ENCODE results near the gene WDR64. TPM values are rescaled to one million over a fixed set of nuclear protein-coding genes. Genes with fewer than 3 reads are reported as not detected.

The WDR64 gene
- total RNA-seq, 1 donor from 2014 or later = 0.07 TPM

DNA sequence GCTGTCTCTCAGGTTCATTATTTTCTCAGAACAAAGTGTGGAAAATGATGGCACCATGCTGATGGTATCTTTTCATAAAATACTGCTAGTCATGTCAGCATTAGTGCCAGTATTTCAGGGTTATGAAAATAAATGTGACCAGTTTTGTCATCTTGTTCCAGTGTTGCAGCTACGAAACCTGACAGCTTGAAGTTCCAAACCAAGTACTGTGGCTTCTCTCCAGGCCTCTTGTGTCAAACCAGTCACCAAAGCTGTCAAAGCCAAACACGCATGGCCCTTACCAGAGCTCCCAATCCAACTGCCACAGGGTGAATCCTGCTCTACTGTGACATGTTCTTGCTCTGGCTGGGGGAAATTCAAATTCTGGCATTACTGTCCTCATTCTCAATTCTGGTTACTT lies 175.2 kb downstream of the WDR64 start:
- TF ChIP-seq, protein P1, sequence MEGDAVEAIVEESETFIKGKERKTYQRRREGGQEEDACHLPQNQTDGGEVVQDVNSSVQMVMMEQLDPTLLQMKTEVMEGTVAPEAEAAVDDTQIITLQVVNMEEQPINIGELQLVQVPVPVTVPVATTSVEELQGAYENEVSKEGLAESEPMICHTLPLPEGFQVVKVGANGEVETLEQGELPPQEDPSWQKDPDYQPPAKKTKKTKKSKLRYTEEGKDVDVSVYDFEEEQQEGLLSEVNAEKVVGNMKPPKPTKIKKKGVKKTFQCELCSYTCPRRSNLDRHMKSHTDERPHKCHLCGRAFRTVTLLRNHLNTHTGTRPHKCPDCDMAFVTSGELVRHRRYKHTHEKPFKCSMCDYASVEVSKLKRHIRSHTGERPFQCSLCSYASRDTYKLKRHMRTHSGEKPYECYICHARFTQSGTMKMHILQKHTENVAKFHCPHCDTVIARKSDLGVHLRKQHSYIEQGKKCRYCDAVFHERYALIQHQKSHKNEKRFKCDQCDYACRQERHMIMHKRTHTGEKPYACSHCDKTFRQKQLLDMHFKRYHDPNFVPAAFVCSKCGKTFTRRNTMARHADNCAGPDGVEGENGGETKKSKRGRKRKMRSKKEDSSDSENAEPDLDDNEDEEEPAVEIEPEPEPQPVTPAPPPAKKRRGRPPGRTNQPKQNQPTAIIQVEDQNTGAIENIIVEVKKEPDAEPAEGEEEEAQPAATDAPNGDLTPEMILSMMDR (IDR thresholded peaks at IDR 0.05; ENCODE audit: unreplicated experiment) = no peak
- H3K36me3 Mint-ChIP-seq (ENCODE audit: insufficient read depth) = no peaks in the 10 kb centered on the region

DNA sequence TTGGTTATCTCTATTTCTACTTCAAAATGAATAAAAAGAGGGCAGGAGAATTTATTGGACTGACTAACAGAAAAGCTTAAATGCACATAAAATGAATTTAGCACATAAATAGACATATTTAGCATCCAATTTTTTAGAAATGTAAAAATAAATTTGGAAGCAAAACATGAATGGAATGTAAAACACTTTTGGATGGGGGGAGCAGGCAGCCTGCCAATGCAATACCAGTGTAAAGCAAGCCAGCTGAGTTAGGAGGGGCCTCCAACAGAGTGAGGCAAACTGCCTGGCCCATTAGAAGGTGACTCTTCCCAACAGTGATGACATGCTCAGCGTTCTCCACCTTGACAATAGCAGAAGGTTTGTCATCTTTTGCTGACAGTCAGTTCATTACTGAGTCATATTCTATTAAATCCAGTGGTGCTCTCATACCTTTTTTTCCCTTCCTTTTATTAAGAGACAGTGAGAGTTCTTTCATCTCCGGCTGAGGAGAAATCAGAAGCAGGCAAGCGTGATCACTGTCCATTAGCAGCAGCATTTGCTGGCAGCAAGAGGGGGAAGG lies 176.5 kb downstream of the WDR64 start:
- Mint-ChIP-seq H3K27ac (no peak overlapping the region), H3K4me3 (ENCODE audit: low read depth) (no peak overlapping the region), H3K36me3 (ENCODE audit: insufficient read depth) (no peaks in the 10 kb centered on the region), H3K9me3 (ENCODE audit: low read depth) (no peaks in the 10 kb centered on the region), H3K27me3 (peaks cover 21% of the 10 kb centered on the region), H3K4me1 (ENCODE audit: low read depth) (peaks cover 5% of the 10 kb centered on the region)
- TF ChIP-seq, protein P1 (IDR thresholded peaks at IDR 0.05; ENCODE audit: unreplicated experiment) = no peak
- no peak for DNase-seq (ENCODE audit: low spot score, unreplicated experiment)

More for the DNA sequence above, 175.2 kb downstream of the WDR64 start:
- no peak overlapping the region for H3K27ac Mint-ChIP-seq
- H3K27me3 Mint-ChIP-seq = peaks cover 15% of the 10 kb centered on the region
- no peak overlapping the region for H3K4me3 Mint-ChIP-seq (ENCODE audit: low read depth)
- no peak for DNase-seq (ENCODE audit: low spot score, unreplicated experiment)
- peaks cover 5% of the 10 kb centered on the region for H3K4me1 Mint-ChIP-seq (ENCODE audit: low read depth)
- no peaks in the 10 kb centered on the region for H3K9me3 Mint-ChIP-seq (ENCODE audit: low read depth)

DNA sequence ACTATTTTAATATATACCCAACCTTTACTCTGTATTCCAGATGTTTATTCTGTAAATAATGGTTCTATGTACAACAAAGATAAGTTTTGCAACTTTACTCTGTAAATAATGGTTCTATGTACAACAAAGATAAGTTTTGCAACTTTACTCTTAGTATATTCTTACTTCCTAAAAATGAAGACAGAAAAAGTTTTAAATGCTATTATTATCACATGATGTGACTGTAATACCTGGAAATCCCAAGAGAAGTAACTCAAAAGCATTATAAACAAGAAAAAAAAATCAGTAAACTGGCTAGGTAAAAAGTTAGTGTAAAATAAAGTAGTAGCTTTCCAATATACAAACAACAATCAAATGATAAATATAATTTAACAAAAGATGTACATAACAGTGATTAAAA lies 177.4 kb downstream of the WDR64 start:
- TF ChIP-seq, protein P1 (IDR thresholded peaks at IDR 0.05; ENCODE audit: unreplicated experiment) = no peak
- no peak overlapping the region for H3K4me3 Mint-ChIP-seq (ENCODE audit: low read depth)

DNA sequence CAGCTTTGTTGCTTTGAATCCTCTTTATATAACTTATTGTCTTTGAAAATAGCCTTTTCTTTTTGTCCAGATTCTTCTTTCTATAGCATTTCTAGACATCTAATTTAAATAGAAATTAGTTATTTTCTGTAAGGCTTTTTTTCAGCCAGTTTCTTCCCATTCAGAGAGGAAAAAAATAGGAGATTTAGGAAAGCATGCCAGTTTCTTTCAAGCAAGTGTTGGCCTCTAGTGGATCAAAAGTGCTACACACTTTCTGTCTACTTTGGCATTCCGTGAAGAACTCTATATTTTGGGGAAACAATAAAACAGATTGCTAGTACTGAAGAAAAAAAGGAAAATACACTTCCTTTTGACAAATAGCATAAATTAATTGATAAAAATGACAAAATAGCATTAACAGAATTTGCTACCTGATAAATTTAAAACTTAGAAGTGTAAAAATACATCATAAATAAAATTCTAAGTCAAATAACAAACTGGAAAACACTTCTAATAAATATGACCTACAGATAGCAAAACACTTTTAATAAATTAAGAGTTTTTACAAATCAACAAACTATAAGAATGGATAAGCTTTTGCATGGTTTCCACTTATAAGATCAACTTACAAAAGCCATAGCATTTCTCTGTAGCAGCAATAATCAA lies 182.8 kb downstream of the WDR64 start:
- Mint-ChIP-seq H3K27ac (no peak overlapping the region), H3K27me3 (peaks cover 17% of the 10 kb centered on the region), H3K36me3 (ENCODE audit: insufficient read depth) (no peaks in the 10 kb centered on the region), H3K9me3 (ENCODE audit: low read depth) (no peaks in the 10 kb centered on the region), H3K4me3 (ENCODE audit: low read depth) (no peak overlapping the region), H3K4me1 (ENCODE audit: low read depth) (no peaks in the 10 kb centered on the region)
- DNase-seq (ENCODE audit: low spot score, unreplicated experiment) = no peak
- TF ChIP-seq, protein P1 (IDR thresholded peaks at IDR 0.05; ENCODE audit: unreplicated experiment) = peak; percentile 76

More for the DNA sequence above, 177.4 kb downstream of the WDR64 start:
- no peak for DNase-seq (ENCODE audit: low spot score, unreplicated experiment)
- Mint-ChIP-seq H3K9me3 (ENCODE audit: low read depth) (no peaks in the 10 kb centered on the region), H3K36me3 (ENCODE audit: insufficient read depth) (no peaks in the 10 kb centered on the region), H3K4me1 (ENCODE audit: low read depth) (peaks cover 5% of the 10 kb centered on the region), H3K27me3 (peaks cover 15% of the 10 kb centered on the region), H3K27ac (no peak overlapping the region)

DNA sequence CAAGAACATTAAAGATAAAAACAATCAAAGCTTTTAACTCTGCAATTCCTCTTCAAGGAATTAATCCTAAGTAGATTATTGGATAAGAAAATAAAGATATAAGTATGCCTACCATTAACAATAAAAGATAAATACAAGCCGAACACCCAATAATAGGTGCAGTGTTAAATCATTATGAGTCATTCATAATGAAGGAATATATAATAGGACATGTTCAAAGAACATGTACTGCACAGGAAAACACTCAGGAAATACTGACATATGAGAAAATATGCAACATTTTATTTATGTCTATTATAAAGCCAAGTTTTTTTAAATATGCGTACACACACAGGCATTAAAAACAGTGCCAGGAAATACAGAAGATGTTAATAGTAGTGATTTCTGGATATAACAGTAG lies 184.9 kb downstream of the WDR64 start:
- Mint-ChIP-seq H3K9me3 (ENCODE audit: low read depth) (no peaks in the 10 kb centered on the region), H3K27me3 (peaks cover 17% of the 10 kb centered on the region), H3K4me1 (ENCODE audit: low read depth) (no peaks in the 10 kb centered on the region), H3K4me3 (ENCODE audit: low read depth) (no peak overlapping the region), H3K27ac (no peak overlapping the region), H3K36me3 (ENCODE audit: insufficient read depth) (no peaks in the 10 kb centered on the region)
- no peak for DNase-seq (ENCODE audit: low spot score, unreplicated experiment)
- TF ChIP-seq, protein P1 (IDR thresholded peaks at IDR 0.05; ENCODE audit: unreplicated experiment) = no peak

All from progenitor cell of endocrine pancreas (in vitro differentiated cells).